ENCODE results near the gene RHBDD2.

Gene RHBDD2

DNA sequence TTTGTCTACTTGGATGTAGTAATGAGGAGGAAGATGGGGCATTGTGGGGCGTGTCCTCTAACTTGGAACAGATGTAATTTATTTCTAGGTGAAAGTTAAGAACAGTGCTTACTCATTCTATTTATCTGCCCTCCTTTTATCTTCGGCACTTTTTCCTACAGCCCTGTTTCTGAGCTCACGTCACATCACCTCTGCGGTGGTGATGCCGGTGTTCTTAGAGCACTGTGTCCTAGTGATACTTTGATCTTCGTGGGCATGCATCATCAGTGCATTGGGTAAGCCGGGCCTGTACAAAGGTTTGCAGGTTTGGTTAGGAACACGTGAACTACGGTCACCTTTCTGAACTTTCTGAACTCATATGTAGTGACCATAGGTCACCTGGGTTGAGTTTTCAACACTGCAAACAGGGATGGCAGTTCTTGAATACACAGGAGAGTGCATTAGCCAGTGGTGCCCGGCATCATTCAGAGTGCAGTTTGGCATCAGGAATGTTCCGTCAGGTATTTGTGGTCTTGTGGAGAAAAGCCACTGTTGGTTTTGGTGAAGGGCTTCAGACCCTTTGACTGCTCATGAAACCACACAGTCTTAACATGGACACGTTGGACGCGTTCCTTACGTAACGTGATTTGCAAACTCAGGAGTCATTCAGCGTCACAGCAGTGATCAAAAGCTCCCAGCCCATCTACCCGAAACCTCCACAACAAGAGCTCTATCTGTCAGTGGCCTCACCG is 41.8 kb downstream of the RHBDD2 start:
- DNase-seq, result no peak

DNA sequence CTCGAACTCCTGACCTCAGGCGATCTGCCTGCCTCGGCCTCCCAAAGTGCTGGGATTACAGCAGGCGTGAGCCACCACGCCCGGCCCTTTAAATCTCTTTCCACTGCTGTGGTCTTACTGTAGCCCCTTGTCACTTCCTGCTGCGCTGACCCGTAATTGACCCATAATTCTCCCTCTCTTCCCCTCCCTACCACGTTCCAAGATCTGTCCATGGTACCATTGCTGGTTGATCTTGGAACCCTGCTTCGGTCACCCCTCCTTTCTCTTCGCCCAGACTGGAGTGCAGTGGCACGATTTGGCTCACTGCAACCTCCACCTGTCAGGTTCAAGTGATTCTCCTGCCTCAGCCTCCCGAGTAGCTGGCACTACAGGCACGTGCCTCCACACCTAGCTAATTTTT is 42.6 kb downstream of the RHBDD2 start:
- DNase-seq, result no peak

DNA sequence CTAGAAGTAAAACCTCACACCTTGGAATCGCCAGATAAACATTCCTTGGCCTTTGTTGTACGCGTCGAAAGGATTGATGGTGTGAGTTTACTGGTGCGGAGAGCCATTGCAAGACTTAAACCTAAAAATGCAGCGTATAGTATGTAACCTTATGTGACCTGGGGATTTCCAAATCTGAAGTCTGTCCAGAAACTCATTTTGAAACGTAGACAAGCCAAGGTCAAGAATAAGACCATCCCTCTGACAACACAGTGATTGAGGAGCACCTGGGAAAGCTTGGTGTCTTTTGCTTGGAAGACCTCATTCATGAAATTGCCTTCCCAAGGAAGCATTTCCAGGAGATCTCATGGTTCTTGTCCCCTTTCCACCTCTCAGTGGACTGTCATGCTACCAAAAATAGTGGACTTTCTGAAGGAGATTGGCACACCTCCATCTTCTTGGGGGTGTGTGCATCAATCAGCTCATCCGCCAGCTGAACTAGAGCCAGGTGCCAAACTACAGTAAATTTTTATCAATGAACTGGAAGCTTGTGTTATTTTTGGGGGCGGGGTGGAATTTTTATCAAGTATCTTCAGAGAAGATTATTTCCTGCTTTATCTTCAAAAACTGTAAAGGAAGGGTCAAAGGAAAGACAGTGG is 44.3 kb downstream of the RHBDD2 start:
- DNase-seq, result no peak

- no peak for DNase-seq
Measured at GRCh38 chr7:75924256-75924655, 45.4 kb downstream of the RHBDD2 start.

GRCh38 chr7:75924889-75925288 is 46.1 kb downstream of the RHBDD2 start:
- DNase-seq, result no peak

- no peak for DNase-seq
Measured at GRCh38 chr7:75925717-75926435, 47.0 kb downstream of the RHBDD2 start.

- DNase-seq, result peak; percentile 42
Measured at GRCh38 chr7:75928568-75928914, 49.7 kb downstream of the RHBDD2 start.

- no peak for DNase-seq
Measured at GRCh38 chr7:75931680-75932079, 52.8 kb downstream of the RHBDD2 start.

- DNase-seq, result no peak
Measured at GRCh38 chr7:75937958-75938786, 59.3 kb downstream of the RHBDD2 start.

Measured in CD4-positive, alpha-beta T cell treated with Interleukin-21 for 1 hour (primary cell).